Activated naive CD4-positive, alpha-beta T cell treated with anti-CD3 and anti-CD28 coated beads for 36 hours (primary cell): Measurements from ENCODE around the gene ALG5. TPM values are rescaled to one million over a fixed set of nuclear protein-coding genes. Genes with fewer than 3 reads are reported as not detected.

Source experiments
- CTCF ChIA-PET: fragments of 350-600 bp; sonication (Branson Sonifier 250); formaldehyde crosslinking; loops from one replicate; lab custom pipeline; 2021; ENCODE audit warnings: antibody characterized with exemption; lab: Charles Lee
- DNase-seq: peaks from one replicate; pipeline ENCODE4 v3.0.0-alpha.2; 2020
- H3K27ac Mint-ChIP-seq: one replicate; pipeline ENCODE4 v1.8.0; 2021; ENCODE audit warnings: mild to moderate bottlenecking, mixed read lengths
- H3K27me3 Mint-ChIP-seq: one replicate; pipeline ENCODE4 v1.8.0; 2021; ENCODE audit warnings: low read depth, mixed read lengths
- H3K36me3 Mint-ChIP-seq: one replicate; pipeline ENCODE4 v1.8.0; 2021; ENCODE audit warnings: low read depth, mixed read lengths
- H3K4me1 Mint-ChIP-seq: one replicate; pipeline ENCODE4 v1.8.0; 2021; ENCODE audit warnings: low read depth, mixed read lengths
- H3K4me3 Mint-ChIP-seq: one replicate; pipeline ENCODE4 v1.8.0; 2021; ENCODE audit warnings: mild to moderate bottlenecking, moderate library complexity, mixed read lengths
- H3K9me3 Mint-ChIP-seq: one replicate; pipeline ENCODE4 v1.8.0; 2021; ENCODE audit warnings: mixed read lengths
- intact Hi-C: fragments of 100-400 bp; cut with micrococcal nuclease; formaldehyde crosslinking; loops from one replicate; pipeline ENCODE4 v1.15.1; 2023
- total RNA-seq, 2 experiments: library from RNA; stranded (reverse); gene quantifications; one replicate each; pipeline ENCODE4 v1.2.3, GENCODE V29; 2021

Gene ALG5
- total RNA-seq, 2 experiments from 2014 or later = 17.5 to 20.8 TPM

GRCh38 chr13:36920616-36921185 is 78.4 kb downstream of the ALG5 start:
- Mint-ChIP-seq H3K4me1 (peaks cover 3% of the 10 kb centered on the region), H3K27me3 (peaks cover 50% of the 10 kb centered on the region)

GRCh38 chr13:36919833-36920615 is 79.1 kb downstream of the ALG5 start, which contains the start of gene SMAD9:
TSS of gene SMAD9 (minus strand) at chr13:36920238. CDS start at chr13:36879689, 40,549 bp downstream.
- no peaks in the 10 kb centered on the region for H3K9me3 Mint-ChIP-seq
- no peaks in the 10 kb centered on the region for H3K36me3 Mint-ChIP-seq
- intact Hi-C loops = loop anchor here (5.0 kb wide), 1 partner anchor 77 kb away; the partner anchor contains the start of gene ALG5
- H3K27ac Mint-ChIP-seq = no peak within 1 kb of the TSS
- DNase-seq = peak; percentile 33
- H3K27me3 Mint-ChIP-seq = peaks cover 53% of the 10 kb centered on the region
- H3K4me3 Mint-ChIP-seq = peak within 1 kb of the TSS; percentile 63
- CTCF ChIA-PET = no interaction called here
- H3K4me1 Mint-ChIP-seq = peaks cover 3% of the 10 kb centered on the region

More at GRCh38 chr13:36920616-36921185, 78.4 kb downstream of the ALG5 start:
- Mint-ChIP-seq H3K4me3 (peak overlapping the region; percentile 62), H3K9me3 (no peaks in the 10 kb centered on the region), H3K27ac (no peak overlapping the region), H3K36me3 (no peaks in the 10 kb centered on the region)
- DNase-seq = no peak
- intact Hi-C loops = loop anchor here (5.0 kb wide), 1 partner anchor 77 kb away; the partner anchor contains the start of gene ALG5
- CTCF ChIA-PET = no interaction called here

GRCh38 chr13:36919171-36919832 is 79.8 kb downstream of the ALG5 start:
- CTCF ChIA-PET = no interaction called here

GRCh38 chr13:36918246-36919131 is 80.7 kb downstream of the ALG5 start:
- CTCF ChIA-PET = no interaction called here
- H3K9me3 Mint-ChIP-seq = no peaks in the 10 kb centered on the region
- no peak for DNase-seq
- no peak overlapping the region for H3K27ac Mint-ChIP-seq
- H3K4me1 Mint-ChIP-seq = peaks cover 3% of the 10 kb centered on the region
- no peaks in the 10 kb centered on the region for H3K36me3 Mint-ChIP-seq
- peaks cover 59% of the 10 kb centered on the region for H3K27me3 Mint-ChIP-seq
- intact Hi-C loops = no loop called here
- peak overlapping the region; percentile 38 for H3K4me3 Mint-ChIP-seq

More at GRCh38 chr13:36919171-36919832, 79.8 kb downstream of the ALG5 start:
- Mint-ChIP-seq H3K9me3 (no peaks in the 10 kb centered on the region), H3K27ac (no peak overlapping the region), H3K27me3 (peaks cover 57% of the 10 kb centered on the region), H3K4me1 (peaks cover 3% of the 10 kb centered on the region), H3K4me3 (peak overlapping the region; percentile 38), H3K36me3 (no peaks in the 10 kb centered on the region)
- DNase-seq = no peak
- intact Hi-C loops = no loop called here

- intact Hi-C loops = no loop called here
- peaks cover 61% of the 10 kb centered on the region for H3K27me3 Mint-ChIP-seq
- no peaks in the 10 kb centered on the region for H3K9me3 Mint-ChIP-seq
- no peaks in the 10 kb centered on the region for H3K36me3 Mint-ChIP-seq
- no peak for DNase-seq
- H3K4me1 Mint-ChIP-seq = peaks cover 3% of the 10 kb centered on the region
- CTCF ChIA-PET = interaction anchor here (0.7 kb wide), 1 partner anchor 353 kb away, joined by 3 read pairs; no protein-coding TSS in a partner anchor
- H3K27ac Mint-ChIP-seq = peak overlapping the region; percentile 21
- no peak overlapping the region for H3K4me3 Mint-ChIP-seq
Measured at GRCh38 chr13:36917311-36917710, 81.8 kb downstream of the ALG5 start.

- Mint-ChIP-seq H3K36me3 (no peaks in the 10 kb centered on the region), H3K4me1 (peaks cover 3% of the 10 kb centered on the region), H3K4me3 (no peak overlapping the region), H3K9me3 (no peaks in the 10 kb centered on the region), H3K27ac (no peak overlapping the region), H3K27me3 (peaks cover 57% of the 10 kb centered on the region)
- DNase-seq = no peak
- CTCF ChIA-PET = interaction anchor here (0.6 kb wide), 1 partner anchor 68 kb away, joined by 3 read pairs; no protein-coding TSS in a partner anchor
- intact Hi-C loops = no loop called here
Measured at GRCh38 chr13:36915896-36916640, 83.1 kb downstream of the ALG5 start.

- Mint-ChIP-seq H3K4me3 (no peak overlapping the region), H3K9me3 (no peaks in the 10 kb centered on the region), H3K4me1 (peaks cover 3% of the 10 kb centered on the region), H3K27ac (no peak overlapping the region), H3K36me3 (no peaks in the 10 kb centered on the region), H3K27me3 (peaks cover 54% of the 10 kb centered on the region)
- CTCF ChIA-PET = no interaction called here
- intact Hi-C loops = no loop called here
- DNase-seq = no peak
Measured at GRCh38 chr13:36915106-36915505, 84.0 kb downstream of the ALG5 start.

- Mint-ChIP-seq H3K9me3 (no peaks in the 10 kb centered on the region), H3K36me3 (no peaks in the 10 kb centered on the region), H3K27me3 (peaks cover 54% of the 10 kb centered on the region), H3K4me3 (no peak overlapping the region), H3K27ac (no peak overlapping the region), H3K4me1 (peaks cover 3% of the 10 kb centered on the region)
- CTCF ChIA-PET = no interaction called here
- no peak for DNase-seq
- intact Hi-C loops = no loop called here
Measured at GRCh38 chr13:36914648-36915047, 84.5 kb downstream of the ALG5 start.

GRCh38 chr13:36913463-36913862 is 85.7 kb downstream of the ALG5 start:
- Mint-ChIP-seq H3K4me1 (no peaks in the 10 kb centered on the region), H3K4me3 (no peak overlapping the region), H3K36me3 (no peaks in the 10 kb centered on the region), H3K9me3 (no peaks in the 10 kb centered on the region), H3K27me3 (peaks cover 45% of the 10 kb centered on the region), H3K27ac (no peak overlapping the region)
- intact Hi-C loops = no loop called here
- CTCF ChIA-PET = no interaction called here
- no peak for DNase-seq

GRCh38 chr13:36912973-36913372 is 86.2 kb downstream of the ALG5 start:
- no peaks in the 10 kb centered on the region for H3K9me3 Mint-ChIP-seq
- H3K4me1 Mint-ChIP-seq = no peaks in the 10 kb centered on the region
- intact Hi-C loops = no loop called here
- no peaks in the 10 kb centered on the region for H3K36me3 Mint-ChIP-seq
- H3K4me3 Mint-ChIP-seq = no peak overlapping the region
- H3K27ac Mint-ChIP-seq = no peak overlapping the region
- no peak for DNase-seq
- CTCF ChIA-PET = no interaction called here
- peaks cover 43% of the 10 kb centered on the region for H3K27me3 Mint-ChIP-seq

GRCh38 chr13:36912369-36912768 is 86.8 kb downstream of the ALG5 start:
- no peak for DNase-seq
- intact Hi-C loops = no loop called here
- Mint-ChIP-seq H3K9me3 (no peaks in the 10 kb centered on the region), H3K4me3 (no peak overlapping the region), H3K4me1 (no peaks in the 10 kb centered on the region), H3K27me3 (peaks cover 39% of the 10 kb centered on the region), H3K36me3 (no peaks in the 10 kb centered on the region), H3K27ac (no peak overlapping the region)
- CTCF ChIA-PET = no interaction called here
